CD4-positive, CD25-positive, alpha-beta regulatory T cell (primary cell): ENCODE measurements around the gene SLC25A29. TPM values are rescaled to one million over a fixed set of nuclear protein-coding genes. Genes with fewer than 3 reads are reported as not detected.

Experiments used
- ATAC-seq, 2 donors: fragments of 150-1000 bp; cut with Tn5 transposase; one replicate each; pipeline ENCODE4 v1.10.0; 2021; ENCODE audit warnings: low read depth in 2 of 2, moderate number of reproducible peaks in 2 of 2, moderate library complexity in 1 of 2
- DNase-seq, 3 donors: peaks; one replicate each; pipeline versions ENCODE4 v3.0.0 to v3.0.0-alpha.2; 2012 to 2022; ENCODE audit warnings: mixed read lengths in 1 of 3
- H3K27ac ChIP-seq: one replicate; pipeline ENCODE4 v1.7.0; 2013; ENCODE audit warnings: mild to moderate bottlenecking, low read length; ENCODE audit not compliant: insufficient read depth, poor library complexity, severe bottlenecking
- H3K27me3 ChIP-seq: one replicate; pipeline ENCODE4 v1.7.0; 2013; ENCODE audit warnings: low read length; ENCODE audit not compliant: control insufficient read depth, insufficient read depth
- H3K36me3 ChIP-seq: one replicate; pipeline ENCODE4 v1.7.0; 2013; ENCODE audit warnings: mild to moderate bottlenecking, low read length, moderate library complexity; ENCODE audit not compliant: control insufficient read depth, insufficient read depth
- H3K4me1 ChIP-seq: 2 replicates; pipeline ENCODE4 v1.7.0; 2013; ENCODE audit warnings: mild to moderate bottlenecking, low read length; ENCODE audit not compliant: insufficient read depth, control insufficient read depth, poor library complexity, severe bottlenecking
- H3K4me3 ChIP-seq: one replicate; pipeline ENCODE4 v1.7.0; 2013; ENCODE audit warnings: low read depth, mild to moderate bottlenecking, low read length, moderate library complexity
- H3K9me3 ChIP-seq, 2 experiments: 1 replicate in 1 of 2; 2 replicates in 1 of 2; pipeline ENCODE4 v1.7.0; 2013; ENCODE audit warnings: low read length in 2 of 2, mild to moderate bottlenecking in 1 of 2, moderate library complexity in 1 of 2; ENCODE audit not compliant: control insufficient read depth in 2 of 2
- H3K27ac Mint-ChIP-seq, 3 donors: one replicate each; pipeline ENCODE4 v1.8.0; 2020 to 2022; ENCODE audit warnings: mild to moderate bottlenecking in 3 of 3, mixed read lengths in 3 of 3, moderate library complexity in 2 of 3
- H3K27me3 Mint-ChIP-seq: one replicate; pipeline ENCODE4 v1.8.0; 2022; ENCODE audit warnings: mild to moderate bottlenecking, mixed read lengths
- H3K36me3 Mint-ChIP-seq: one replicate; pipeline ENCODE4 v1.8.0; 2020; ENCODE audit warnings: mixed read lengths
- H3K4me1 Mint-ChIP-seq, 4 donors: one replicate each; pipeline ENCODE4 v1.8.0; 2020 to 2022; ENCODE audit warnings: mixed read lengths in 4 of 4, mild to moderate bottlenecking in 1 of 4
- H3K4me3 Mint-ChIP-seq, 4 donors: one replicate each; pipeline ENCODE4 v1.8.0; 2020 to 2022; ENCODE audit warnings: mild to moderate bottlenecking in 4 of 4, mixed read lengths in 4 of 4, moderate library complexity in 3 of 4
- H3K9me3 Mint-ChIP-seq, 7 donors: one replicate each; pipeline ENCODE4 v1.8.0; 2020 to 2022; ENCODE audit warnings: mixed read lengths in 7 of 7, mild to moderate bottlenecking in 3 of 7, moderate library complexity in 2 of 7
- polyA plus RNA-seq, 4 donors: library from polyadenylated mRNA; unstranded; fragments of 300-500 nt; fragmentation: Illumina TruSeq; gene quantifications; one replicate each; pipeline ENCODE4 v1.2.3, GENCODE V29; 2021
- total RNA-seq: library from RNA; stranded (reverse); gene quantifications from one replicate; pipeline ENCODE4 v1.2.3, GENCODE V29; 2022

The SLC25A29 gene
- total and polyA plus RNA-seq, 5 donors from 2014 or later, result 0.69 to 7.9 (median 2.3) TPM

- Mint-ChIP-seq H3K27ac (peak overlapping the region in 1 of 3 donors; percentile 62), H3K9me3 (no peaks in the 10 kb centered on the region), H3K4me1 (peaks cover 0 to 10% (median 4%) of the 10 kb centered on the region in 4 donors), H3K36me3 (peaks cover 34% of the 10 kb centered on the region), H3K4me3 (no peak overlapping the region), H3K27me3 (no peaks in the 10 kb centered on the region)
- Histone ChIP-seq H3K9me3 (no peaks in the 10 kb centered on the region), H3K4me3 (no peak overlapping the region), H3K36me3 (peaks cover 13% of the 10 kb centered on the region), H3K4me1 (no peaks in the 10 kb centered on the region), H3K27ac (no peak overlapping the region), H3K27me3 (no peaks in the 10 kb centered on the region)
- DNase-seq (peak in 1 of 3 donors; percentile 43), ATAC-seq (no peak)
These were observed 30.6 kb upstream of the SLC25A29 start for GRCh38 chr14:100336618-100337530.

- no peaks in the 10 kb centered on the region for H3K27me3 ChIP-seq
- Mint-ChIP-seq H3K4me1 (peaks cover 0 to 12% (median 2%) of the 10 kb centered on the region in 4 donors), H3K9me3 (no peaks in the 10 kb centered on the region), H3K4me3 (no peak overlapping the region), H3K27ac (no peak overlapping the region), H3K36me3 (peaks cover 22% of the 10 kb centered on the region), H3K27me3 (no peaks in the 10 kb centered on the region)
- no peak overlapping the region for H3K4me3 ChIP-seq
- no peak for ATAC-seq
- H3K4me1 ChIP-seq, result no peaks in the 10 kb centered on the region
- H3K36me3 ChIP-seq, result peaks cover 12% of the 10 kb centered on the region
- no peak for DNase-seq
- H3K27ac ChIP-seq, result no peak overlapping the region
- no peaks in the 10 kb centered on the region for H3K9me3 ChIP-seq
These were observed 28.7 kb upstream of the SLC25A29 start for GRCh38 chr14:100334904-100335303.

GRCh38 chr14:100333827-100334226 is 27.6 kb upstream of the SLC25A29 start:
- Mint-ChIP-seq H3K4me3 (no peak overlapping the region), H3K27me3 (no peaks in the 10 kb centered on the region), H3K4me1 (peaks cover 0 to 9% (median 2%) of the 10 kb centered on the region in 4 donors), H3K9me3 (no peaks in the 10 kb centered on the region), H3K36me3 (peaks cover 18% of the 10 kb centered on the region), H3K27ac (no peak overlapping the region)
- H3K4me3 ChIP-seq, result no peak overlapping the region
- no peaks in the 10 kb centered on the region for H3K4me1 ChIP-seq
- DNase-seq, result no peak
- H3K9me3 ChIP-seq, result no peaks in the 10 kb centered on the region
- no peak overlapping the region for H3K27ac ChIP-seq
- peaks cover 8% of the 10 kb centered on the region for H3K36me3 ChIP-seq
- H3K27me3 ChIP-seq, result no peaks in the 10 kb centered on the region
- no peak for ATAC-seq

GRCh38 chr14:100333311-100333710 is 27.1 kb upstream of the SLC25A29 start:
- Histone ChIP-seq H3K4me1 (no peaks in the 10 kb centered on the region), H3K4me3 (no peak overlapping the region), H3K9me3 (no peaks in the 10 kb centered on the region), H3K27me3 (no peaks in the 10 kb centered on the region), H3K27ac (no peak overlapping the region), H3K36me3 (peaks cover 8% of the 10 kb centered on the region)
- Mint-ChIP-seq H3K27ac (peak overlapping the region in 1 of 3 donors; percentile 77), H3K27me3 (no peaks in the 10 kb centered on the region), H3K9me3 (no peaks in the 10 kb centered on the region), H3K36me3 (peaks cover 18% of the 10 kb centered on the region), H3K4me3 (no peak overlapping the region), H3K4me1 (peaks cover 0 to 9% (median 2%) of the 10 kb centered on the region in 4 donors)
- DNase-seq, result no peak
- ATAC-seq, result no peak

GRCh38 chr14:100332797-100333196 is 26.6 kb upstream of the SLC25A29 start:
- H3K27ac ChIP-seq, result no peak overlapping the region

GRCh38 chr14:100332071-100332639 is 25.9 kb upstream of the SLC25A29 start:
- Mint-ChIP-seq H3K4me3 (no peak overlapping the region), H3K4me1 (peaks cover 0 to 9% (median 1%) of the 10 kb centered on the region in 4 donors), H3K27ac (no peak overlapping the region), H3K9me3 (no peaks in the 10 kb centered on the region), H3K36me3 (peaks cover 14% of the 10 kb centered on the region), H3K27me3 (no peaks in the 10 kb centered on the region)
- Histone ChIP-seq H3K27me3 (no peaks in the 10 kb centered on the region), H3K36me3 (peaks cover 7% of the 10 kb centered on the region), H3K9me3 (no peaks in the 10 kb centered on the region), H3K4me3 (no peak overlapping the region), H3K27ac (no peak overlapping the region), H3K4me1 (no peaks in the 10 kb centered on the region)
- no peak for DNase-seq
- no peak for ATAC-seq

More at GRCh38 chr14:100332797-100333196, 26.6 kb upstream of the SLC25A29 start:
- peaks cover 18% of the 10 kb centered on the region for H3K36me3 Mint-ChIP-seq
- H3K4me3 Mint-ChIP-seq, result no peak overlapping the region
- no peaks in the 10 kb centered on the region for H3K9me3 Mint-ChIP-seq
- H3K4me1 ChIP-seq, result no peaks in the 10 kb centered on the region
- DNase-seq (no peak), ATAC-seq (no peak)
- H3K4me3 ChIP-seq, result no peak overlapping the region
- peaks cover 8% of the 10 kb centered on the region for H3K36me3 ChIP-seq
- H3K9me3 ChIP-seq, result no peaks in the 10 kb centered on the region
- peaks cover 0 to 9% (median 2%) of the 10 kb centered on the region in 4 donors for H3K4me1 Mint-ChIP-seq
- no peaks in the 10 kb centered on the region for H3K27me3 Mint-ChIP-seq
- no peaks in the 10 kb centered on the region for H3K27me3 ChIP-seq
- H3K27ac Mint-ChIP-seq, result no peak overlapping the region

GRCh38 chr14:100330388-100330931 is 24.2 kb upstream of the SLC25A29 start:
- H3K27me3 ChIP-seq, result no peaks in the 10 kb centered on the region
- Mint-ChIP-seq H3K36me3 (peaks cover 7% of the 10 kb centered on the region), H3K4me3 (no peak overlapping the region), H3K27me3 (no peaks in the 10 kb centered on the region), H3K27ac (no peak overlapping the region), H3K9me3 (no peaks in the 10 kb centered on the region), H3K4me1 (peaks cover 0 to 4% (median 0%) of the 10 kb centered on the region in 4 donors)
- H3K4me1 ChIP-seq, result no peaks in the 10 kb centered on the region
- H3K27ac ChIP-seq, result no peak overlapping the region
- no peak overlapping the region for H3K4me3 ChIP-seq
- no peak for ATAC-seq
- peaks cover 2% of the 10 kb centered on the region for H3K36me3 ChIP-seq
- no peak for DNase-seq
- H3K9me3 ChIP-seq, result no peaks in the 10 kb centered on the region
